ENCODE data around the gene DUSP3.

DUSP3 gene

DNA sequence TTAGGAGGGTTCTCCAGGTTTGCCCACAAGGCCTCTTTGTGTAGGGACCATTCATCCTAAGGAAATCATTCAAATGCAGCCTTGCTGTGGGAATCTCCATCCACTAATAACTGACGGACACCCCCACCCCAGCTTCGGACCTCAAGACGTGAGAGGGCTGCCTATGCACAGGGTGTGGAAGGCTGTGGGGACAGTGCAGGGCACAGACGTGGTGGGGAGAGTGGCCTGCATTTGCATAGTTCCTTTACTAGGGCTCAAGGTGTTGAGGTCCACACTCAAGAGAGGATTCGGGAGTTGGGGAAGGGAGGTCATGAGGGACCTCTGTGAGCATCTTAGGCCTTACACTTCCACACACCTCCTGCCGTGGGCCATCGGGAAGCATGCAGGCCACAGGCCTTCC is 9.8 kb downstream of the DUSP3 start:
- no peak for DNase-seq (ENCODE audit: low read depth)

DNA sequence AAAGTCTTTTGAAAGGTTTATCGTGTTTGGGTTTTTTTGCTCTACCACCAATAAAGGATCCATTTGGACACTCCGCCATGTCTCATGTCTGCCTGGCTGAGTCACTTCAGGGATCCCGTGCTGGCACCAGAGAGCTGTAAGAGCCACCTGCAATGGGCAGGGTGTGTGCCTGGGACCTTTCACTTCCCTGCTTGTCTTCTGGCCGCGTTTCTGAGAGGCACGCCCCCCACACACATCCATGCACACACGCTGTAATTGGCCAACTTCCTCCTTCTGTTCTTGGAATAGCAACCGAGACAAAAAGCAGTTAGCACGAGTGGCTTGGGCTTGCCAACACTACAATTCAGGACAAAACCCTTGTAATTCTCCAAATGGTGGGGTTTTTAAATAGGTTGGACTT is 10.4 kb downstream of the DUSP3 start:
- no peak for DNase-seq (ENCODE audit: low read depth)

DNA sequence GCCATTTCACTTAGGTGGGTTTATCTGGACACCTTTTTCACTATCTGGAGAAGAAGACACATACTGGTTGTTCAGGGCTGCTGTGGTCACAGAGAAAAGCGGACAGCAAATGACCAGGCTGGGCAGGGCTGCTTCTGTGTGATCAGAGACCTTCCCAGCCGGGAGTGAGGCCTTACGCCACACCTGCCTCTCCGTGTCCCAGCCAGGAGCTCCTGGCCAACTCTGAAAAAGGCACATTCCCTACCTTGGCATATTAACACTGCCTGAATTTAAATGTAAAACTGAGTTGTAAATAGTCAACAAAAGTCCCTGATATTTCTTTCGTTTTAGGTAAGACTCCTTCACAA is 11.1 kb downstream of the DUSP3 start:
- no peak for DNase-seq (ENCODE audit: low read depth)

DNA sequence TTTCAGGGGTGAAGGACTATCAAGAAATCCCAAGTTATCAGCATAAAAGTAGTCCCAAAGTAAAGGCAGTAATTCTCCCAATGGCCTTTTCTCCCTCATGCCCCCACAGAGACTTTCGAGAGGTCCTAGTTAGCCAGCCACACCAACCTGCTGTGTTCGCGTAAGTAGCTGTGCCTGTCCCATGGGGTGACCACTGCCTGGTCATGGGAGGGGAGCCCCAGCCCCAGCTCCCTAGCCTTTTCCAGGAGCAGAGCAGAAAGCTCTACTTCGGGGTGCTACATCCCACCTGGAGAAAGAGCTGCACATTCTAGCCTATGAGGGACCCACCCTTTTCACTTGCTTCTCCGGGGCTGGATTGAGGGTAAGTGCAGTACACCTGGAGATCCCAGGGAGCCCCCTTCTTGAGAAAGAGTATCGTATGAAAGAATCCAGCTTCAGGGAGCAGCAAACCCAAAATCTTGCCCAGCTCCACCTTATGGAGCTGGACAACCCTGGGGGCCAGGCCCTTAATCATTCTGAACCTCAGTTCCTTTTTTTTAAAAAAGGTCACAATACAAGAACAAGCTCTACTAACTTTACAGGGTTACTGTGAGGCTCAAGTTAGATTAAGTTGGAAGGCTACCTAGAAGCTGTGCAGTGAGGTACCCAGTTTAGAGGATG is 11.6 kb downstream of the DUSP3 start:
- DNase-seq (ENCODE audit: low read depth) = no peak

DNA sequence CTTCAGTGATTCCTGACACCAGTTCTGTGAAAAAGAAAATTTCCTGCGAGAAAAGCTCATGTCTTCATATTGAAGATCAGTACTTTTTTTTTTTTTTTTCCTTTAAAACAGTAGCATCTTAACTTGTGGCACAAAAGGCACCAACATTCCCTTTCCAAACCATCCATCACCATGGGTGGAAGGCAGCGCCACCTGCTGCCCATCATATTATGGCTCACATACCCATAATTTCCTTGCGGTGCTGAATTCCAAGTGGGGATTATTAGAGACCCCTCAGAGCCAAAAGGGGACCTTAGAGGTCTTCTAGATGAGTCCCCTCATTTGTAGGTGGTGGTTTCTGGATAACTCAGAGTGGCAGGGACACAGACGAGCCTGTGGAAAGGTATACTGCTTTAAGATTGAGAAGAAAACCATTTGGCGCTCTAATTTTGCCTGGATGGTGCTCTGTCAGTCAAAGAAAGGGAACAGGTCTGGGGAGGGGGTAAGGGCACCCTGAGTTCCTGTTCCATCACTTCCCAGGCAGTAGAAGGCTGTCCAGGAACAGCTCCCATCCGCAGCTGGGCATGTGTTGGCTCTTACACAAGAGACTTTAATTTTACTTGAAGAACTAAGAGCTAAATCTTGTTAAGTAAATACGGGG is 12.2 kb downstream of the DUSP3 start:
- DNase-seq (ENCODE audit: low read depth) = peak; percentile 40

DNA sequence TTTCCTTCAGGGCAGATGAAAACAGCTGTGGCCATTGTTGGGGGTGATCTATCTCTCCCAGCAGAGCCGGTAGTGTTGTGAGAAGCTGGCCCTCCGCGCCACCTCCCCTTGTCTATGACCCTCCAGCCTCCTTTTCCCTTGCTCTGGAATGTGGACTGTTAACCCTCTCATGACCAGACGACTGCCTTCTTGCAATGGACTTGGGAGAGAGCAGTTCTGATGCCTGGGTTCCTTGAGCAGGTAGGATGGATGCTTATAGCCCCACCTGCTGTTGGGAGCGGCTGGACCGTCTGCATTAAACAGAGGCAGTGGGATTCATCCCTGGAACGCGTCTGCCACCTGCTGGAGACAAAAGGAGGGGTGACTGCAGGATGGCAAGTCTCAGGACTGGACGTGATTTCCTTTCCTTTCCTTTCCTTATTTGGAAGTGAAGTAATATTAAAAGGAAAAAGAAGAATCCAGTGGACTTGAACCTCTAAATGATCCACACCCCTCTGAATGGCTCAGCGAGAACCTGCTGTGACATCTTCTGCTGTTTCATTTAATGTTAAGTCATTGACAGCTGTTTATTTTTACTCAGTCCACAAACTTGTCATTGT is 18.4 kb downstream of the DUSP3 start:
- DNase-seq (ENCODE audit: low read depth) = peak; percentile 83

DNA sequence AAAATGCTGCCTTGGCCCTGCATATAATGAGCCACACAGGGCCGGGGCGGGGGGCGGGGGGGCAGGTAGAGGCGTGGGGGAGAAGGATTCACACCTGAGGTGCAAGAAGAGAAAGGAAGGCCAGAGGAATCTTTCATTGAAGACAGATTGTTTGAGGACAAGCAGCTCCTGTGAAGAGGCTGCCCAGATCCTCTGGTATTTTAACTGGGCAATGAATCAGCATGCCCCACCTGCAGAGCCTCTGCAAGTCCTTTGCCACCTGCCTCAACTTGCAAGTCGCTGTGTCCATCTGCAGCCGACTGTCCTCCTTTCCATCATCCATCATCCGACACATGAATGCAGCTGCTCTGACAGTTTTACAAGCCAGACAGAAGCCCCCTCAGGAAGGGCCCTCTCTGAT is 18.9 kb downstream of the DUSP3 start:
- no peak for DNase-seq (ENCODE audit: low read depth)

DNA sequence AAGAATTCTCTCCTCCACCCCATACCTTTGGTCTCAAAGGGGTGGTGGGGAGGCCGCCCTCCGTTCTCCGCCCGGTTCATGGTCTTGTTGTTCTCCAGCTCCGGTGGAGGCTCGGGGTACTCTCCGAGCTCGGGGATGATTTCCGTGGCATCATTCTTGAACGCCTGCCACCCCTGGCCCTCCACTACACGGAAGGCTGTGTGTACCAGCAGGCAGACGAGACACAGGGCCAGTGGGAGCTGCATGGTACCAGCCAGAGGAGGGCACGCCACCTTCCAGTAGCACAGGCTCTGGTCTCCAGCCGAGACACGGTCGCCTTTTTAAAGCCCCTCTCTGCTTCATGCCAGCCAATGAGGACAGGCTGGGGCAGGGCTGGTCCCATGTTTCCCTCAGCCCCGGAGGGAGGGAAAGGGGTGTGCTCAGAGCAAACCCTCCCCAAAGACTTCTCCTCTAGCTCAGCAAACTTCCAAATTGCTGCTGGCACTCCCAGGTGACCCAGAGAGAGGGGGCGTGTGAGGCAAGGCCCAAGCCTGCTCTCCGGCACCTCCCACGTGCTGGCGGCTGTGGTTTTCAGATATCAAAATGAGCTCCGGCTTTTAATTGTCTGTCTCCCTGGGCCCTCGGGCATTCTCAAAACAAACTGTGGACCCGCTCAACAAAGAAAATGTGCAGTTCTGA is 20.1 kb downstream of the DUSP3 start, which contains the start of gene SOST:
SOST (minus strand) TSS at position 295 of the 678 bp plus-strand sequence; CDS start at position 245, 50 bp downstream.
- no peak for DNase-seq (ENCODE audit: low read depth)

DNA sequence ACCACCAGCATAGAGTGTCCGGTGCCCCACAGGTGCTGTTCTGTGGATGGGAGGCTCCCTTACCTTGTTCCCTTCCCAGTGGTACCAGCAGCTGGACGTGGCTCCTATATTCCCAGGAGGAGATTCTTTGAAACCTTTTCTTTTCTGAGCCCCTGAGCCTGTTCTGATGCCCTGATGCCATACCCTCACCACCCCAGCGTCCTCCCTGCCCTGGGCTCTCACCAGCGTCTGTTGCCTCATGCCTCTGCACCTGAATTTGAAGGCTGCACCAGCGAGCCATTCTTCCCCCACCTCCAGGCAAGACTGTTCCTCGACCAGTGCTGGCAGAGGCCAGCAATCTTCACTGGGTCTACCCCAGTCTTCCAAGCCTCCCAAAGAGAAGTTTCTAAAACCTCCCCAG is 20.7 kb downstream of the DUSP3 start:
- DNase-seq (ENCODE audit: low read depth) = no peak

DNA sequence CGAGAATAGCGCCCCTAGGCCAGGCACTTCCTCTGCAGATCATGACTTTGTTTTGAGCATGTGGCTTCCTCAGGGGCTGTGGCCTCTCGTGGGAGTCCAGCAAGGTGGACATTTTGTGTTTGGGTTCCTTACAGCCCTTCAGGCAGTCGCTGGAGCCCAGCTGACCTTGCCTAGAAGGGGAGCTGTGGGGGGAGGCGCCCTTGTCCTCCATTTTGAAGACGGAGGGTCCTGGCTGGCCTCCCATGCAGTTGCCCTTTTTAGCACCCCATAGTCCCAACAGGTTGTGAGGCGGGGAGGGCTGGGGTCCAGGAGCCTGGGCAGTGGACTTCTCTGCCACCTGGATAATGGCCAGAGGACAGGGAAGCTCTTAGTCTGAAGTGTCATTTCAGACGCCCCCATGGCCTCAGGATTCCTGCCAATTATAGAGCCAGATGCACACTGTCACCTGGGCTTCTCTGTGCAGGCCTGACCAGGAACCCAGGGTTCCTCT is 21.6 kb downstream of the DUSP3 start:
- DNase-seq (ENCODE audit: low read depth) = no peak

DNA sequence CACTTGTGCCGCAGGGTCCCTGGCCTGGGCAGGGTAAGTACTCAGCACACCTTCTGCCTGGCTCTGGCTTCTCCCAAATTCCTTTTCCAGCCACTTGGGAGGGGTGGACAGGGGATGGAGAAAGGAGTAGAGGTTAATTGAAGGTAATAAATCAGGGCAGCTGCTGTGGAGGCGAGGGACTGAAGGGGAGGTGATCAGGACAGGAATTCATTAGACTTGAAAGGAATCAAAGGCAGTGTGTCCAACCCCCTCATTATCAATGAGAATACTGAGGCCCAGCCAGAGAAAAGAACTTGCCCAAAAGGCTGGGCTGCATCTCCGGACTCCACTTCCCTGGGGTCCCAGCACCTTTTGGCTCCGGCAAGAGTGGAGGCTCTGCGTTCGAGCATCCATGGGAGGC is 22.6 kb downstream of the DUSP3 start:
- DNase-seq (ENCODE audit: low read depth) = no peak

DNA sequence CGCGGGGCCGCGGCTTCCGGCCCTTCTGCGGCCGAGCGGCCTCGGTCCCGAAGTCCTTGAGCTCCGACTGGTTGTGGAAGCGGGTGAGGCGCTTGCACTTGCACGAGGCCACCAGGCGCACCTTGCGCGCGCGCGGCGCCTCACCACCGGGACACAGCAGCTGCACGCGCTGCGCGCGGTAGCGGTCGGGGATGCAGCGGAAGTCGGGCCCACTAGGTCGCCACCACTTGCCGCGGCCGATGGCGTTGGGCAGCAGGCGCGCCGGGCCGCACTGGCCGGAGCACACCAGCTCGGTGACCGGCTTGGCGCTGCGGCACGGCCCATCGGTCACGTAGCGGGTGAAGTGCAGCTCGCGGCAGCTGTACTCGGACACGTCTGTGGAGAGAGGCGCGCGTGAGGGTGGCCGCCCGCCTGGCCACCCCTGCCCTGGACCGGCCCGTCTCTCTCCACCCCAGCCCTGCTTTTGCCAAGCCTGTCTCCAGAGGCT is 23.3 kb downstream of the DUSP3 start:
- no peak for DNase-seq (ENCODE audit: low read depth)

DNA sequence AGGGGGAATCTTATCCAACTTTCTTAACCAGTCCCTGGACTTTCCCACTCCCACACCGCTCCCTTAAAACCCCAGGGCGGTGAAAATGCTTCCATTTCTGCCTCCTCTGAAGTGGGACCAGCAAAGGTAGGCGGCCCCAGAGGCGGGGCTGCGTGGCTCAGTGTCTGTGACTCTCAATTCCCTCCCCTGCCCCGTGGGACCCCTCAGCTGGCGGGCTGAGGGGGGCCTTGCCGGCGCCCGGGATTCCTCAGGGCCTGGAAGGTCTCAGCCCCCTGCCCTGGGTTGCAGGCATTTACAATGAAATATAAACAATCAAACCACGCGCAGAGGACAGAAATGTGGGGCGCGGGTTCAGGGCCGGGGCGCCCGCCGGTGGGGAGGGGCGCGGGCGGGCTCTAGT is 23.8 kb downstream of the DUSP3 start:
- DNase-seq (ENCODE audit: low read depth) = no peak

DNA sequence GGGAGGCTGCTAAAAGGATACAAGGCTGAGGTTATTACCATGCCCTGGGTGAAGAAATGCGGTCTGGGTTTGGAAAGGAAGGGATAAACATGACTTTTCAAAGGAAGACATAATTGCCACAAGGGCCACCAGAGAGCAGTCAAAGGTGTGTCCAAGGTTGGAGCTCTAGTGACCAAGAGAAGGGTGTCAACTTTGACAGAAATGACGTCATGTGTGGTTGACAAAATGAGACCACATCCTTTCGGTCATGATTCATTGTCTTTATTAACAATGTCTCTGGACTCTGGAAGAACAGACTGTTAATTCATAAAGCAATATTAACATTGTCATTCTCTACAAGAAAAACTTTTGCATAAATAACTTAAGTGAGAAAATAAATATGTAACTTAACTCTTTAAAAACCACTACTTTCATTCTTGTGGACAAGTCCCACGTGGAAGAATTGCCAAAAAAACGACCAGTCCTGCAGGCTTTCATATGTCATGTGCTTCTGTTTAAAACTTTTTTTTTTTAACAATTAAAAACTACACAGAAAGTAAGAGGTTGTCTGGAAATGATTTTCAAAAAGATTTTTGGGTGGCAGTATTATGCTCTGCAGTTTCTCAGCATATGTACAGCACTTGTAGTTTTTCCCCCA is 25.2 kb downstream of the DUSP3 start:
- DNase-seq (ENCODE audit: low read depth) = no peak

DNA sequence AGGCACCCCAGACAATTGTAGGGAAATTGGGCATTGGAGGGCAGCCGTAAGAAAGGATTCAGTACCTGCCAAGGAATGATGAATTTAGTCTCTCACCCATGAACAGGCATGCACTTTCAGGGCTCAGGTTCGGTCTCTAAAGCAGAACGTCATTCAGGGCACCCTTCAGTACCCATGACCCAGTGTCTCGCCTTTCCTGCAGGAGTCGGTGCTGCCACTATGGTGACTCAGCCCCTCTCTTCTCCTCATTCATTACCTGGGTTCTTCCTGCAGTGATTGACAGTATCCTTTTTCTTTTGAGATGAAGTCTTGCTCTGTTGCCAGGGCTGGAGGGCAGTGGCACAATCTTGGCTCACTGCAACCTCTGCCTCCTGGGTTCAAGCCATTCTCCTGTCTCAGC is 28.6 kb downstream of the DUSP3 start:
- DNase-seq (ENCODE audit: low read depth) = no peak

DNA sequence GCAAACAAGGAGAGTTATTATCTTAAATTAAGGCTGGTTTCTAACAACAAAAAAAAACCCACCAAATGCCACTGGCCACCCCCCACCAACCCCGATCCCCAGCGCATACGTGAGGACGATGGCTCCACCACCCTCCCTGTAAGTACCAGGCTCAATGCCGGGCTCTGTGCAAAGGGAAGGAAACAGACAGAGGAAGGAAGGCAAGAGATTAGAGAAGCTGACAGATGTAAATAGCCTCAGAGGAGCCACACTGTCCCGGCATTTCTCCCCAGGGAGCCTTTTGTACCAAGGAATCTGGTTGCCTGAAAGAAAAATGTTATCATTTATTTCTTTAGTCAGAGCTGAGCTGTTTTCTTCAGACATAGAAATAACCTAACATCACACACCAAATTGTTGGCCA is 33.2 kb downstream of the DUSP3 start:
- no peak for DNase-seq (ENCODE audit: low read depth)

DNA sequence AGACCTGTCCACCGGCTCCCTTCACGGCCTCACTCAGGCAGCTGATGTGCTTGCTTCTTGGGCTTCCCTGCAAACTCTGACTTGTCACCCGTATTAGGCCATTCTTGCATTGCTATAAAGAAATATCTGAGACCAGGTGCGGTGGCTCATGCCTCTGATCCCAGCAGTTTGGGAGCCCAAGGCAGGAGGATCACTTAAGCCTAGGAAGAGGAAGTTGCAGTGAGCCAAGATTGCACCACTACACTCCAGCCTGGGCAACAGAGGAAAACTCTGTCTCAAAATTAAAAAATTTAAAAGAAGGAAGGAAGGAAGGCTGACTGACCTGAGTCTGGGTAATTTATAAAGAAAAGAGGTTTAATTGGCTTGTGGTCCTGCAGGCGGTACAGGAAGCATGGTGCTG is 37.1 kb downstream of the DUSP3 start:
- no peak for DNase-seq (ENCODE audit: low read depth)

DNA sequence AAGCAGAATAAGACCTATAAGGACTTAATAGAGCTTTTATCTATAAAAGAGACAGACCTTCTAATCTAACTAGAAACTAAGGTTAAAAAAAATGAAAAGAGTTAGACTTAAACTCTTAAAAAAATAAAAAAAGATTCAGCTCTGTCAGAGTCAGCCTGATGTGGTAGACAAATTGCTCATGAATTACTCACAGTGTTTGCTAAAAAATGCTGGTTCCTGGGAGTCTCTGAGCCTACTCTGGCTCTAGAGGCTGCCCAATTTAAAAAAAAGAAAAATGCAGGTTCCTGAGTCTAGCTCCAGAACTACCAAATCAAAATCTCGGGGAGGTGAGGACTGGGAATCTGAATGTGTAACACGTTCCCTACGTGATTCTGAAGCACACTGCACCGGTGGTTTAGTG is 38.2 kb downstream of the DUSP3 start:
- DNase-seq (ENCODE audit: low read depth) = no peak

DNA sequence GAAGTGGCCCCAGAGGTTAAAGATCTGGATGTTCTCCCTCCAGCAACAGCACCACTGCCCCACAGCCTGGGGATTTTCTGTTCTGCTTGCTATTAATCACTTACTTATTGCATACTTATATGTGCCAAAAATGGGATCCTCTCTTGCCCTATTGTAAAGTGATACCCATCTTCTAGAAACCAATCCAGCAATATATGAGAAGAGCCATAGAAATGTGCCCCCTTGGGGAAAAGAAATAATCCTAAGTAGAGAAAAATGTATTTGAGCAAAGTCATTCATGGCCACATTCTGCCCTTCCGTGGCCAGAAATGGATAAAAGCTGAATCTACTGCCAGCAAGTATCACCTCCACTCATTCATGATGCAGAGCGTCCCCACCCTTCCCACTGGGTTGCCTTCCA is 41.1 kb downstream of the DUSP3 start:
- no peak for DNase-seq (ENCODE audit: low read depth)

DNA sequence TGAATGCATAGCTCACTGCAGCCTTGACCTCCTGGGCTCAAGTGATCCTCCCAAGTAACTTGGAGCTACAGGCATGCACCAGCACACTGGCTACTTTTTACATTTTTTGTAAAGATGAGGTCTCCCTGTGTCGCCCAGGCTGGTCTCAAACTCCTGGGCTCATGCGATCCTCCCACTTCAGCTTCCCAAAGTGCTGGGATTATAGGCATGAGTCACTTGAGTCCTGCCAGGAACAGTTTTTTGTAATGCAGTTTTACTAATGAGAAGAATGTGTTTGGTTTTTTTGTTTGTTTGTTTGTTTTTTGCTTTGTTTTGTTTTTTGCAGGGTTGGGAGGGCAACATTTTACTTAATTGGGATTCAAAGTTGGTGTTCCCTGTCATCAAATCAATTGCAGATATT is 42.4 kb downstream of the DUSP3 start:
- no peak for DNase-seq (ENCODE audit: low read depth)

DNA sequence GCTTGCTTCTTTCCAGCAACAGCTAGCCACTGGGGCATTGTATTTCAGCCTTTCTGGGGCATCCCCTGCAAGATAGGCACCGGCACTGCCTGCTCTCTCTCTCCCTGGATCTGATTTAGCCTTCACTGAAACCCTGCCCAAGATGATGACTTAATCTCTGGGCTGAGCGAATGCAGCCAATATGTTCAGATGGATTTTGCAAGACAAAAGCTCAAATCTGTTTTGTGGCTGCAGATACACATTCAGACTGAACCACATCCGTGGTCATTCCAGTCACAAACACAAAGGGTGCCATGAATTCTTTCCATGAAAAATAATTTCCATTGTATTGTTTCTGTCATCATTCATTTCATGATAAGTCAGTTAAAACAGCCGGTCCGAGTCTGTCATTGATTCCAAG is 44.4 kb downstream of the DUSP3 start:
- DNase-seq (ENCODE audit: low read depth) = no peak

DNA sequence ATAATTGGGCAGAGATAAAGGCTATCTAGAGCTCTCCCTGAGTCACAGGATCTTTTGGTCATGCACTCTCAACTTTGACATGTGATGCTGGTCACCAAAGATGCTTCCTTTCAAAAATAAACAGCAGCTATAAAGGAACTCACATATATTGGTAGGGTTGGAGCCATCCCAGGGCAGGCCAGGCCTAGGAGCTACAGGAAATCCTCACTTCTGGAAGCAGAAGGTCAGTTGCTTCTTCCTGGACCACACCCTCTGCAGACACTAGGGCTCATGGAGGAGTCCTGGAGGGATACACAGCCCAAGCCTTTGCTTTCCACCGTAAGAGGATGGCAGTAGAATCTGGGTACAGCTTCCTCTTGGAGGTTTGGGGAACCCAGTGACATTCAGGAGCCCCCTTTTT is 44.8 kb downstream of the DUSP3 start:
- no peak for DNase-seq (ENCODE audit: low read depth)

Measured in activated gamma-delta T cell treated with anti-CD3 and anti-CD28 coated beads, Interleukin-2, amount 50 U/mL, for 16 hours (primary cell).